Measurements from ENCODE around the gene TRIM41. TPM values are rescaled to one million over a fixed set of nuclear protein-coding genes. Genes with fewer than 3 reads are reported as not detected.

The TRIM41 gene
- total and polyA plus RNA-seq, 9 of the 15 experiments (the other 6 are each of a cell fraction or from before 2014, with no cell fraction given): 1.8 to 47.6 (median 20.9) TPM

DNA sequence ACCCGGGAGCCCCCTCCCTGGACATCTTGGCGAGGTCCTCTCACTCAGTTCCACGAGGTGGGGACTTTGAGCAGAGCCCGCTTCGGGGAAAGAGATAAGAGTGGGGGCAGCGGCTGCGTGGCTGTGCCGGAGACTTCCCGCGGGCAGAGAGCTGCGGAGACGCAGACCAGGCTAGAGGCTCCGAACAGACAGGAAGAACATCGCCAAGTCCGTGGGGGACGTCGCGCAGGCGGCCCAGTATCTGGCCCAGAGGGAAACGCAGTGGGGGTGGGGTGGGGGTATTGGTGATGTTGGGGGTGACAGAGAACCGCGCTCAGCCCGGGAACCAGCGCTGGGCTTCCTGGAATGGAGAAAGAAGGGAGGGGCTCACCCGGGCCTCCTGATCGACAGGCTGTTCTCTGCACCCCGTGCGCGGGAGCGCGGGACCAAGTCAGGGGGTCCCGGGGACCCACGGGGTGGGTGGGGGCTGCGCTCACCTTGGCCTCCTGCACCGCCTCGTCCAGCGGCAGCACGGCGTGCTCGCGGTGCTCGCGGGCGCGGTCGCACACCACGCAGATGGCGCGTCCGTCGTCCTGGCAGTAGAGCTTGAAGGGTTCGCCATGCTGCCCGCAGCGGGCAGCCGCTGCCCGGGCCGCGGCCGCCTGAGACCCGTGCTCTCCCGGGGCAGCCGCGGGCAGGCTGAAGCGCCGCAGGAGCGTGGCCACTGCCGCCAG is 18.8 kb upstream of the TRIM41 start (continued):
- TF ChIP-seq ZNF175 (CRISPR knock-in tag; IDR thresholded peaks at IDR 0.05; ENCODE audit: low read depth): no peak
- TF ChIP-seq, protein P1, sequence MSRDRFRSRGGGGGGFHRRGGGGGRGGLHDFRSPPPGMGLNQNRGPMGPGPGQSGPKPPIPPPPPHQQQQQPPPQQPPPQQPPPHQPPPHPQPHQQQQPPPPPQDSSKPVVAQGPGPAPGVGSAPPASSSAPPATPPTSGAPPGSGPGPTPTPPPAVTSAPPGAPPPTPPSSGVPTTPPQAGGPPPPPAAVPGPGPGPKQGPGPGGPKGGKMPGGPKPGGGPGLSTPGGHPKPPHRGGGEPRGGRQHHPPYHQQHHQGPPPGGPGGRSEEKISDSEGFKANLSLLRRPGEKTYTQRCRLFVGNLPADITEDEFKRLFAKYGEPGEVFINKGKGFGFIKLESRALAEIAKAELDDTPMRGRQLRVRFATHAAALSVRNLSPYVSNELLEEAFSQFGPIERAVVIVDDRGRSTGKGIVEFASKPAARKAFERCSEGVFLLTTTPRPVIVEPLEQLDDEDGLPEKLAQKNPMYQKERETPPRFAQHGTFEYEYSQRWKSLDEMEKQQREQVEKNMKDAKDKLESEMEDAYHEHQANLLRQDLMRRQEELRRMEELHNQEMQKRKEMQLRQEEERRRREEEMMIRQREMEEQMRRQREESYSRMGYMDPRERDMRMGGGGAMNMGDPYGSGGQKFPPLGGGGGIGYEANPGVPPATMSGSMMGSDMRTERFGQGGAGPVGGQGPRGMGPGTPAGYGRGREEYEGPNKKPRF (IDR thresholded peaks at IDR 0.05; ENCODE audit: low read depth, low read length): no peak
- TF ChIP-seq, protein P2, sequence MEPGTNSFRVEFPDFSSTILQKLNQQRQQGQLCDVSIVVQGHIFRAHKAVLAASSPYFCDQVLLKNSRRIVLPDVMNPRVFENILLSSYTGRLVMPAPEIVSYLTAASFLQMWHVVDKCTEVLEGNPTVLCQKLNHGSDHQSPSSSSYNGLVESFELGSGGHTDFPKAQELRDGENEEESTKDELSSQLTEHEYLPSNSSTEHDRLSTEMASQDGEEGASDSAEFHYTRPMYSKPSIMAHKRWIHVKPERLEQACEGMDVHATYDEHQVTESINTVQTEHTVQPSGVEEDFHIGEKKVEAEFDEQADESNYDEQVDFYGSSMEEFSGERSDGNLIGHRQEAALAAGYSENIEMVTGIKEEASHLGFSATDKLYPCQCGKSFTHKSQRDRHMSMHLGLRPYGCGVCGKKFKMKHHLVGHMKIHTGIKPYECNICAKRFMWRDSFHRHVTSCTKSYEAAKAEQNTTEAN (CRISPR knock-in tag; IDR thresholded peaks at IDR 0.05): no peak
- TF ChIP-seq, protein P3, sequence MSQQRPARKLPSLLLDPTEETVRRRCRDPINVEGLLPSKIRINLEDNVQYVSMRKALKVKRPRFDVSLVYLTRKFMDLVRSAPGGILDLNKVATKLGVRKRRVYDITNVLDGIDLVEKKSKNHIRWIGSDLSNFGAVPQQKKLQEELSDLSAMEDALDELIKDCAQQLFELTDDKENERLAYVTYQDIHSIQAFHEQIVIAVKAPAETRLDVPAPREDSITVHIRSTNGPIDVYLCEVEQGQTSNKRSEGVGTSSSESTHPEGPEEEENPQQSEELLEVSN (IDR thresholded peaks at IDR 0.05; ENCODE audit: borderline replicate concordance in 1 of 2, extremely low read depth in 1 of 2, insufficient read depth in 1 of 2, insufficient read length in 1 of 2, low read depth in 1 of 2, low read length in 1 of 2, poor library complexity in 1 of 2, severe bottlenecking in 1 of 2): peak; percentile 78 to 86
- TF ChIP-seq, protein P4, sequence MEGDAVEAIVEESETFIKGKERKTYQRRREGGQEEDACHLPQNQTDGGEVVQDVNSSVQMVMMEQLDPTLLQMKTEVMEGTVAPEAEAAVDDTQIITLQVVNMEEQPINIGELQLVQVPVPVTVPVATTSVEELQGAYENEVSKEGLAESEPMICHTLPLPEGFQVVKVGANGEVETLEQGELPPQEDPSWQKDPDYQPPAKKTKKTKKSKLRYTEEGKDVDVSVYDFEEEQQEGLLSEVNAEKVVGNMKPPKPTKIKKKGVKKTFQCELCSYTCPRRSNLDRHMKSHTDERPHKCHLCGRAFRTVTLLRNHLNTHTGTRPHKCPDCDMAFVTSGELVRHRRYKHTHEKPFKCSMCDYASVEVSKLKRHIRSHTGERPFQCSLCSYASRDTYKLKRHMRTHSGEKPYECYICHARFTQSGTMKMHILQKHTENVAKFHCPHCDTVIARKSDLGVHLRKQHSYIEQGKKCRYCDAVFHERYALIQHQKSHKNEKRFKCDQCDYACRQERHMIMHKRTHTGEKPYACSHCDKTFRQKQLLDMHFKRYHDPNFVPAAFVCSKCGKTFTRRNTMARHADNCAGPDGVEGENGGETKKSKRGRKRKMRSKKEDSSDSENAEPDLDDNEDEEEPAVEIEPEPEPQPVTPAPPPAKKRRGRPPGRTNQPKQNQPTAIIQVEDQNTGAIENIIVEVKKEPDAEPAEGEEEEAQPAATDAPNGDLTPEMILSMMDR (IDR thresholded peaks at IDR 0.05 in 2 of 3, conservative IDR thresholded peaks at IDR 0.05 in 1 of 3; ENCODE audit: insufficient read depth in 2 of 3, low read depth in 1 of 3, low read length in 3 of 3): peak; percentile 30 to 42 (median 42); a peak in 5 of 6 replicates
- no peak for TF ChIP-seq ZBED1 (IDR thresholded peaks at IDR 0.05)
- no peak for TF ChIP-seq ZNF324 (CRISPR knock-in tag; IDR thresholded peaks at IDR 0.05)
- TF ChIP-seq ATF1 (CRISPR knock-in tag; IDR thresholded peaks at IDR 0.05): no peak
- TF ChIP-seq ATF1 (tag; IDR thresholded peaks at IDR 0.05): no peak
- no peak for TF ChIP-seq PHB2 (IDR thresholded peaks at IDR 0.05; ENCODE audit: low read depth)
- no peak for TF ChIP-seq ARID2 (IDR thresholded peaks at IDR 0.05)
- TF ChIP-seq, protein P5, sequence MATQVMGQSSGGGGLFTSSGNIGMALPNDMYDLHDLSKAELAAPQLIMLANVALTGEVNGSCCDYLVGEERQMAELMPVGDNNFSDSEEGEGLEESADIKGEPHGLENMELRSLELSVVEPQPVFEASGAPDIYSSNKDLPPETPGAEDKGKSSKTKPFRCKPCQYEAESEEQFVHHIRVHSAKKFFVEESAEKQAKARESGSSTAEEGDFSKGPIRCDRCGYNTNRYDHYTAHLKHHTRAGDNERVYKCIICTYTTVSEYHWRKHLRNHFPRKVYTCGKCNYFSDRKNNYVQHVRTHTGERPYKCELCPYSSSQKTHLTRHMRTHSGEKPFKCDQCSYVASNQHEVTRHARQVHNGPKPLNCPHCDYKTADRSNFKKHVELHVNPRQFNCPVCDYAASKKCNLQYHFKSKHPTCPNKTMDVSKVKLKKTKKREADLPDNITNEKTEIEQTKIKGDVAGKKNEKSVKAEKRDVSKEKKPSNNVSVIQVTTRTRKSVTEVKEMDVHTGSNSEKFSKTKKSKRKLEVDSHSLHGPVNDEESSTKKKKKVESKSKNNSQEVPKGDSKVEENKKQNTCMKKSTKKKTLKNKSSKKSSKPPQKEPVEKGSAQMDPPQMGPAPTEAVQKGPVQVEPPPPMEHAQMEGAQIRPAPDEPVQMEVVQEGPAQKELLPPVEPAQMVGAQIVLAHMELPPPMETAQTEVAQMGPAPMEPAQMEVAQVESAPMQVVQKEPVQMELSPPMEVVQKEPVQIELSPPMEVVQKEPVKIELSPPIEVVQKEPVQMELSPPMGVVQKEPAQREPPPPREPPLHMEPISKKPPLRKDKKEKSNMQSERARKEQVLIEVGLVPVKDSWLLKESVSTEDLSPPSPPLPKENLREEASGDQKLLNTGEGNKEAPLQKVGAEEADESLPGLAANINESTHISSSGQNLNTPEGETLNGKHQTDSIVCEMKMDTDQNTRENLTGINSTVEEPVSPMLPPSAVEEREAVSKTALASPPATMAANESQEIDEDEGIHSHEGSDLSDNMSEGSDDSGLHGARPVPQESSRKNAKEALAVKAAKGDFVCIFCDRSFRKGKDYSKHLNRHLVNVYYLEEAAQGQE (IDR thresholded peaks at IDR 0.05; ENCODE audit: borderline replicate concordance): peak; percentile 23; the same call in 1 of the 2 replicates
- TF ChIP-seq, protein P5 (CRISPR knock-in tag; IDR thresholded peaks at IDR 0.05; ENCODE audit: low read depth): no peak

Data from K562 (cell line).